Inferior parietal cortex (tissue), 1 donor: Measurements from ENCODE around the gene NSMCE1.
"Not testable (repeated sequence)": the region's sequence is repeated elsewhere in the genome, so short reads cannot be mapped to it uniquely, and the experiment has no call there.

Experiments
- DNase-seq: peaks from one replicate; pipeline ENCODE4 v3.0.0-alpha.2; 2016; ENCODE audit errors: extremely low spot score

Gene NSMCE1

GRCh38 chr16:27272076-27272475, 3.5 kb upstream of the NSMCE1 start:
- no peak for DNase-seq

DNA sequence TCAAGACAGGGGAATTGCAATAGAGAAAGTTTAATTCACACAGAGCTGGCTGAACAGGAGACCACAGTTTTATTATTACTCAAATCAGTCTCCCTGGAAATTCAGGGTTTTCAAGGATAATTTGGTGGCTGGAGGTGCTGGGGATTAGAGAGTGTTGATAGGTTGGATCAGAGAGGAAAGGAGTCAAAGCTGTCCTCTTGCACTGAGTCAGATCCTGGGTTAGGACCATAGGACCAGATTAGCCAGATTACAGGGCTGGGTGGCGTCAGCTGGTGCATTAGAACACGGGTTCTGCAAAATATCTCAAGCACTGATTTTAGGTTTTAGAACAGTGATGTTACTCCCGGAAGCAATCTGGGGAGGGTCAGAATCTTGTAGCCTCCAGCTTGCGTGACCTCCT, 1.8 kb upstream of the NSMCE1 start:
- no peak for DNase-seq

GRCh38 chr16:27269300-27270150, 953 bp upstream of the NSMCE1 start:
- no peak for DNase-seq

DNA sequence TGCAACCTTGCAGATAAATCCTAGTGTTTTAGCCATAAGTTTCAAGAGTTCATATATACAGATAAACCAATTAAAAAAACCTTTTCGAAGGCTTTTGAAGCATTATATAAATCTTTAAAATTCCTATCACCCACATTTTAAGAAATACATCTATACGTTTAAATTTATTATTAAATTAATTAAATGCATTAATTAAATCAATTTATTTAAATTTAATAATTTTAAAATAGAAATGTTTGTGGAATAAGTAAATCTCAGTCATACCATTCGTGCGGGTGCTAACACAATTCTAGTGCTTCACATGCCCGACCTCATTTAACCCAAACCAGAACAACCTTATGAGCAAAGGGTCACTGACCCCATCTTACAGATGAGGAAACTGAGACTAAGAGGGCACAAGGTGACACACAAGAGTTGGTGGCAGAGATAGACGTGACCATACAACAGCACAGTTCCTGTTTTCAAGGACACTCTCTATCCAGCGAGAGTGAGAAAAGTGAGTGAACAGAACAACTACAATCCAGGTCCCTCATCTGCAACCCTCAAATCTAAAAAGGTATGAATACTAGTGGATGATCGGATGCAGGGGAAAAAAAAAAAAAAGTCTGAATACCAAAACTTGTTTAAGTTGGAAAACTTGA, 1.4 kb downstream of the NSMCE1 start:
- DNase-seq, result no peak

GRCh38 chr16:27265982-27266381, 2.6 kb downstream of the NSMCE1 start:
- DNase-seq, result no peak

DNA sequence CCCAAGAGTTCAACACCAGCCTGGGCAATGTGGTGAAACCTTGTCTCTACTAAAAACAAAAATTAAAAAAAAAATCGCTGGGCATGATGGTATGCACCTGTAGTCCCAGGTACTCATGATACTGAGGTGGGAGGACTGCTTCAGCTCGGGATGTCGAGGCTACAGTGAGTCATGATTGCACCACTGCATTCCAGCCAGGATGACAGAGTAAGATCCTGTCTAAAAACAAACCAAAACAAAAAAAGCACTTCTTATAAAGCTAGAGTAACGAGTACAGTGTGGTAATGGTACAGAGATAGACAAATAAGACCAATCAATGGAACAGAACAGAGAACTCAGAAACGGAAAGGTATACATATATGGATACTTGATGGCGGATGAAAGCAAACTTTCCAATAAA, 4.4 kb downstream of the NSMCE1 start:
- DNase-seq, result no peak

GRCh38 chr16:27262904-27263423, 5.6 kb downstream of the NSMCE1 start:
- DNase-seq, result not testable (repeated sequence)

DNA sequence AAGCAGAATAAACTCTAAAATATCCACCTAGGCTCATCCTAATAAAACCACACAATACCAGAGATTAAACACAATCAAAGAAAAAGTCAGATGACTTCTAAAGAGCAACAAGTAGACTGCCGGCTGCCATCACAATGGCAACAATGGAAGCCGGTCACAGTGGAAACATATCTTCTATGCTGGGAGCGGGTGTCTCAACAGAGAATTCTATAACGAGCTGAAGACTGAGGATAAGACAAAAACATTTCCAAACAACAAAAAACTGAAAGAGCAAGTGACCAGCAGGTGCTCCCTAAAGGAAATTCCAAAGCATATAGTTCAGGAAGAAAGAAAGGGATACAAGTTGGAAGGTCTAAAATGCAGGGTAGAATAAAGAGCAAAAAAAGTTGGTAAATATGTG, 8.9 kb downstream of the NSMCE1 start:
- no peak for DNase-seq

GRCh38 chr16:27258241-27258734, 10.3 kb downstream of the NSMCE1 start:
- no peak for DNase-seq

DNA sequence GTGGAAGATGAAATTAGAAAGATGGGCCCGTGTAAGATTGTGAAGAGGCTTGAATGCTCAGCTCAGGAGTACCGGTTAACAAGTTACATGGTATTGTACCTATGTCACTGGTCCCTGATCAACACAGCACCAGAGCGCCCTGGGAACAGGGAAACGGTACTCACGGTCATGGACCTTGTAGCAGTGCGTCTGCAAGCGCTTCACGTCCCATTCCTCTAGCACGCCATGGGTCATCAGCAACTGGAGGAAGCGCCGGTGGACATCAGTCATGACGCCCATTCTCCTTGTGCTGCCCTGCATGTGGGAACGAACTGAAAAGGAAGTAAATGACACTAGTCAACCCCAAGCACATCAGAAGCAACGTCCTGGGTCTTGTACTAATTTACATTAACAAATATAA, 11.3 kb downstream of the NSMCE1 start:
- DNase-seq, result no peak

DNA sequence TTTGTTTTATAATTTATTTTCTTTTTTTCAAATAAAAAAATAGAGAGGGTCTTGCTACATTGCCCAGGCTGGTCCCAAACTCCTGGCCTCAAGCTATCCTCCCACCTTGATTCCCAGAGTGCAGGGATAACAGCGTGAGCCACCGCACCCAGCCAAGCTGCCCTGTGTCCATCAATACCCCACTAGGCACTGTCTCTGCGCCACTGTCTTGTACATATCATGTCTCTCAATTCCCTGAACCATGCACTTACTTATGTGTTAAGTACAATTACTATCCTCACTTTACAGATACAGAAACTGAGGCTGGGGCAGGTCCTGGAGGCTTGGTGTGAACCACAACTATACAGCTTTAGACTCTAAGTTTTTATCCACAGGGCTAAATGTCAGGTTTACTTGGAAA, 11.7 kb downstream of the NSMCE1 start:
- DNase-seq, result no peak

- no peak for DNase-seq
Measured at GRCh38 chr16:27254262-27254811, 14.2 kb downstream of the NSMCE1 start.

GRCh38 chr16:27253526-27253930, 15.0 kb downstream of the NSMCE1 start:
- DNase-seq, result no peak

DNA sequence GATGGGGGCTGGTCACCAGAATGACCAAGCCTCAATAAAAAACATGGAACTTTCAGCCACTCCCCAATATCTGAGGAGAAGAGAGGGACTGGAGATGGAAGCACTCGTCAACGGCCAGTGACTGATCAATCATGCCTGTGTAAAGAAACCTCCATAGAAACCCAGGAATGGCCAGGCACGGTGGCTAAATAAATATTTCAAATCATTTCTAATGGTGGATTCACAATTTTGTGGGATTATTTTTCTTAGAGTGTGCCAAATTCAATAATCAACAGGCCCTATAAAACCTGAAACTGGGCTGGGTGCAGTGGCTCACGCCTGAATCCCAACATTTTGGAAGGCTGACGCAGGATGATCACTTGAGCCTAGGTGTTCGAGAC, 16.4 kb downstream of the NSMCE1 start:
- DNase-seq, result no peak

DNA sequence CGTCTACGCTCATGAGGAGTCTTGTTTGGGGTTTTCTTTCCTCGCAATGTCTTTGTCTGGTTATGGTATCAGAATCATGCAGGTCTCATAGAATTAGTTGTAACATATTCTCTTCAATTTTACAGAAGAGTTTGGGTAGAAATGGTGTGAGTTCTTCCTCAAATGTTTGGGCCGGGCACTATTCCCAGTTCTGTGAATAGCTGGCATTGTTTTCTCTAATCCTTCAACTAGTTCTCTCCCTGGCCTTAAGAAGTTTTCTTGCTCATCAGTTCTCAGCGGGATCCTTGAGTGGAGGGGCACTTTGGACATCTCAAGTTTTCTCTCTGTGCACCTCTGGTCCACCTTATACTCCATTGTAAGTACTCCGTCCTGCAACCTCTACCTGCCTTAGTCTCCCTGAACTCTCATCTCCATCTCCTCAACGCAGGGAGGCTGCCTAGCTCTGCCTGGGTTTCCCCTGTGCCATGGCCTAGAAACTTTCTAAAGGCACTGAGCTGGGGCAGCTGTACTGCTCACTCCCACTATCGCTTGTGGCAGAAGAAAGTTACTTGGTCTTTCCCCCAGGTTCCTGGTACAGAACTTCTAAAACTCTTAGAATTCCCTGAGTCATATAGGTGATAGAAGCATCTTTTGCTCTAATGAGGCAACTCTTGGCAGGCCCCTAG, 16.9 kb downstream of the NSMCE1 start:
- DNase-seq, result no peak

- not testable (repeated sequence) for DNase-seq
Measured at GRCh38 chr16:27248886-27249285, 19.7 kb downstream of the NSMCE1 start.

DNA sequence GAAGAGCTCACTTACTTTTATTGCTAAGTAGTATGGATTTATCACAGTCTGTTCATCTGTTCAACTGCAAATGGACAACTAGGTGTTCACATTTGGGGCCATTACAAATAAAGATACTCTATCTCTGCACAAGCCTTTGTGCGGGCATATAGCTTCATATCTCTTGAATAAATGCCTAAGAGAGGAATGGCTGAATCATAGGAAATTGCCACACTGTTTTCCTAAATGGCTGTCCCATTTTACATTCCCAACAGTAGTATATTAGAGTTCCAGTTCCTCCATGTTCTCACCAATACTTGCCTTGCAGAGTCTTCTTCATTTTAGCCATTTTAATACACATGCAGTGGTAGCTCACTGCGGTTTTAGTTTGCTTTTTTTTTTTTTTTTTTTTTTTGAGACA, 20.5 kb downstream of the NSMCE1 start:
- DNase-seq, result no peak

GRCh38 chr16:27247076-27247475, 21.5 kb downstream of the NSMCE1 start:
- DNase-seq, result not testable (repeated sequence)

DNA sequence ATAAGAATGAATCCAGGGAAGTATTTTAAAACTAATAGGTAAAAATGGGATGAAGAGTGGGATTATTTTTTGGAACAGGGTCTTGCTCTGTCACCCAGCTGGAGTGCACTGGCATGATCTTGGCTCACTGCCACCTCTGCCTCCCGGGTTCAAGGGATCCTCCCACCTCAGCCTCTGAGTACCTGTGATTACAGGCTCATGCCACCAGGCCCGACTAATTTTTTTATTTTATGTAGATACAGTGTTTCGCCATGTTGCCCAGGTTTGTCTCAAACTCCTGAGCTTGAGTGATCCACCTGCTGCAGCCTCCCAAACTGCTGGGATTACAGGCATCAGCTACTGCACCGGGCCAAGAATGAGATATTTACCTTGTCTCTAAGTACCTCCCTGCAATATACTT, 22.1 kb downstream of the NSMCE1 start:
- no peak for DNase-seq

- peak; percentile 29 for DNase-seq
Measured at GRCh38 chr16:27245276-27246172, 23.0 kb downstream of the NSMCE1 start.

- DNase-seq, result no peak
Measured at GRCh38 chr16:27244363-27244755, 24.2 kb downstream of the NSMCE1 start.
